Colon (tissue), 2 donors: Measurements from ENCODE around the gene BACE2.
"Not testable (repeated sequence)": the region's sequence is repeated elsewhere in the genome, so short reads cannot be mapped to it uniquely, and the experiment has no call there.

Source experiments
- FAIRE-seq: peaks from 2 replicates; lab custom pipeline; 2012; peaks lifted over from hg19 to GRCh38; lab: Jason Lieb, UNC
- donor health status: control.
- donor health status: control.

BACE2 gene

DNA sequence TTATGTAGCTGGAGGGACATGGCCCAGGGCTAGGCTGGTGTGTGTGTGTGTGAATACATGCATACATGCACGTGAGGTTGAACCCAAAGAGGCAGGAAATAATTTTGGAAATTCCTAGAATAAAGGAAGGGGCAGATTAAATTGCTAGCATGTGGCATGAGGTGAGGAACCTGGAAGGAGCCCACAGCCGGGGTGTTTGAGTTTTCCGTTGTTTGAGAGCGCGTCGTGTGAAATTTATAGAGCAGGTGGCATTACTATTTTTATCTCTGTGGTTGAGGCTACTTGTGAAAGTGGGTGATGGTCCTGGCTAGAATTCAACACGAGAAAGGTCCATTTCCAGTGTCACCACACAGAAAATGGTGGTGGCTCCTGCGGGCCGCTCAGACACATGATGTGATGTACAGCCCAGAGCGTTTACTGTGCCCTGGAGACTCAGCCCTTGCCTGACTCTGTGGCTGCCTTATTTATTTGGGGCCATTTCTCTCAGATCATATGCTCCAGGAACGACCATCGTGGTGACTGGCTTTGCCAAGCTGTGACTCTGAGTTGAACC lies 48.0 kb downstream of the BACE2 start:
- FAIRE-seq, result no peak

DNA sequence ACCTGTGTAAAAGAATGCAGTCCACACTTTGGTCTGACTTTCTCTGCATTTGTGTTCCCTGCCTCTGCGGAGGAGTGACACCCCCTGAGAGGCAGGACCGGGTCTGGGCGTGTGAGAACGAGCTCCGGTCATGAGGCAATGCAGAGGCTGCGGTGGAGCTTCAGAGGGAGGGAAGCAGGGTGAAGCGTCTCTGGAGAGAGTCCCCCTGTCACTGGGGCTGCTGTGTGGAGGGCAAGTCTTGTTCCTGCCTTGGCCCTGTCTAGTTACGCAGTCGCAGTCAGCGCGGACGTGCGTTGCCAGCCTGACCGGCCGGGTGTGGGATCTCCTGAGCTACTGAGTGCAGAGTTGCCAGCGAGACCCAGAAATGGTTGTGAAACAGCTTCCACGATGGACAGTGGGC lies 48.5 kb downstream of the BACE2 start:
- no peak for FAIRE-seq

DNA sequence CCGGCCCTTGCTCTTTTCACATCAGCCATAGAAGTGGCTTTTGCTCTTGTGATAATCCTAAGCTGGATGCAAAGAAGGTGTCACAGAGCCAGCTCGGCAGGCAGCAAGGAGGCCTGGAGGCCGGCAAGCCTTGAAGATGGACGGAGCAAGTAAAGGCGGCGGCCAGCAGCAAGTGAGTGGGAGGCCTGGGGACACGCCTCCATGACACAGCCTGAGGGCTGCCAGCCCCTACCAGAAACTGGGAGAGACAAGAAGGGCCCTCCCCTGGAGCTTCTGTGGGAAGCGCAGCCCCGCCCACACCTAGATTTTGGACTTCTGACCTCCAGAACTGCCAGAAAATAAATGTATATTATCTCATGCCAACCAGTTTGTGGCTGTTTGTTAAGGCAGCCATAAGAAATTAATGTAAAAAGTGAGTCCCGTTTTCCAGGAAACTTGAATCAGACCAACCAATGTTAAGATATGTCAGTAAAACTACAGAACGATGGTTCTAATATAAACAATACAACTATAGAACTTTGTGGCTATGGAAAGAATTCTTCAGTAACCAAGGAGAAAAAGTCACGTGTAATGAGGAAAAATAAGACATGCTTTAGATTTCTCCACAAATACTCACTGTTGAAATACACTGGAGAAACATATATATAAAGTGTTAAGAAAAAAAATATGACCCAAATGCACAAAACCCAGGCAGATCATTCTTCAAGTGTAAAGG lies 49.9 kb downstream of the BACE2 start:
- no peak for FAIRE-seq

DNA sequence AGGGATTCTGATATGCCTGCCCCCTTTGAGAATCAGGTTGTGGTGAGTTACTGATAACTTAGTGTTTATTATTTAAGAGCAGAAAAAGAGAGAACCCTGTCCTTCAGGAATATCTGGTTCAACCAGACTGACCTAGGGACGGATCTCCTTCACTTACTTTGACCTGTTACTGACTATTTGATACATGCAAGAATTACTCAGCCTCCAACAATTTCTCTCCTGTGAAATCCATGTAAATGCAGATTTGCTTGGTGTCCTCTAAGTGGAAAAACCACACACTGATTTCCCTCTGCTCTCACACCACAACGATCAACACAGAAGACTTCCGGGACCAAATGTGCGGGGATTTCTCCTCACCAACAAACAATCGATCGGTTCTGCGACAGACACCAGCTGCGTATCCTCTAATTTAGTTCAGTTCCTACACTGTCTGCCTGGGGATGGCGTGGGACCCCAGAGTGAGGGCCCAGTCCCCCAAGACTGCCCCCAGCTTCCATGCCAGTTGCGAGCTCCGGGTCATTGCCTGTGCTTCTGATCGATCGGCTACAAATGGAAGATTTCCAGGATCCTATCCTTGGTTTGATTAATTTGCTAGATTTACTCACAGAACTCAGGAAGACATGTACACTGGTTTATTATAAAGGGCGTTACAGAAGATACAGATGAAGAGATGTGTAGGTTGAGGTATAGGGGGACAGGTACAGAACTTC lies 51.7 kb downstream of the BACE2 start:
- no peak for FAIRE-seq

DNA sequence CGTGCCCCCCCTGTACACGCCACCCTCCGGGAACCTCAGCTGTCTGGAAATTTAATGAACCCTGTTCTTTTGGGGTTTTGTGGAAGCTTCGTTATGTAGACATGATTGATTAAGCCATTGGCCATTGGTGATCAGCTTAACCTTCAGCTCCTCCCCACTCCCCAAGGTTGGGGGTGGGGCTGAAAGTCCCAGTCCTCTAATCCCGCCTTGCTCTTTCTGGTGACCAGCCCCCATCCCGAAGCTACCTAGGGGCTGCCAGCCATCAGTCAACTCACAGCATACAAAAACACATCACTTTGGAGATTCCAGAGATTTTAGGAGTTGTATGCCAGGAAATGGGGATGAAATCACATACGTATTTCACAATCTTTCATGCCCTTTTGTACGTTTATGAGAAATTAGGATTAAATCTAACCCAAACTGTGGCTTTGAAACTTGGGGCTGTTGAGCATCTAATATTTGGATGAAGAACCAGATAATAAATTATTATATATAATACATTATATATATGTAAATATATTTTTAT lies 52.3 kb downstream of the BACE2 start:
- no peak for FAIRE-seq

DNA sequence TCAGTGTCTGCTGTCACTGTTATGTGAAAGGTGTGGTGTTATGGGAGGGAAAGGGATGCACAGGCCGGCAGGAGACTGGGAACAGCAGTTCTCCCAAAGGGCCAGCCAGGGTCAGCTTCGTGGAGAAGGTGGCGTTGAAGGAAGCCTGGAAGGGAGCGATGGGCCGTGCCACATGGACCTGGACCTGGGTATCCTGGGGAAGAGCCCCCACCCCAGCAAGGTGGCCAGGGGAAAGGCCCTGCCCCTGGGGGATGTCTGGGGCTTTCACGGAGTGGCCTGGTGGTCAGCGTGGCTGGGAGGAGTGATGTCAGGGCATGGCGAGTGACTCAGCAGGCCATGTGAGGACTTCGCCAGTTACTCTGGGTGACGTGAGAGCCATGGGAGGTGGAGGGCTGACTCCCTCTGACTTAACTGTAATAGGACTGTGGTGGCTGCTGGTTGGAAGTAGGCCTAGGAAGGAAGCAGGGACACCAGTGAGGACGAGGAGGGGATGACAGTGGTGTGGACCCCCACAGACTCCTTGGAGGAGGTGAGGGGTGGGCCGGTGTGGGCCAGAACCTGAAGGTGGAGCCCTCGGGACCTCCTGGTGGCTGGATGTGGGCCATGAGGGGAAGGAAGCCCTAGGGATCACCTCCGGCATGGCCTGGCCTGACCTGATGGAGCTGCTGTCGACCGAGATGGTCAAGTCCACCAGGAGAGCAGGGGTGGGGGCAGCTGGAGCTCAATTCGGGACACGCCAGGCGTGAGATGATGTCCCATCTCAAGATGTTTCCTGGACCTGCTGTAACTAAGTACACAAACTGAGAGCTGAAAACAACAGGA lies 54.5 kb downstream of the BACE2 start:
- no peak for FAIRE-seq

DNA sequence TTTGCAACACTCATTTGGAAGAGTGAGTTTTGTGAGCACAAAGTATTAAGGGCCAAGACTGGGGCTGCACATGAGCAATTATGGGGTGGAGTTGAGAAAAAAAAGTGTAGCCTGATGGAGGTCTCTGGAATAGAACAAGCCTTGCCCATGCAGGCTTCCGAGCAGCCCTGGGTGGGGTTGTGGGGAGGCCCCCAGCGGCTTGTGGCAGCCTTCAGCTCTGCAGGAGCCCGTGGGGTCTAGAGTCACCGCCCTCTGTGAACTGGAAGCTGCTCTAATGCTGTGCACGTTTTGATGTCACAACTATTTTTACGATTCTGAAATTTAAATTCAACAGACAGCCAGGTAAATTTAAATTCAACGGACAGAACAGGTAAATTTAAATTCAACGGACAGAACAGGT lies 58.9 kb downstream of the BACE2 start:
- no peak for FAIRE-seq

DNA sequence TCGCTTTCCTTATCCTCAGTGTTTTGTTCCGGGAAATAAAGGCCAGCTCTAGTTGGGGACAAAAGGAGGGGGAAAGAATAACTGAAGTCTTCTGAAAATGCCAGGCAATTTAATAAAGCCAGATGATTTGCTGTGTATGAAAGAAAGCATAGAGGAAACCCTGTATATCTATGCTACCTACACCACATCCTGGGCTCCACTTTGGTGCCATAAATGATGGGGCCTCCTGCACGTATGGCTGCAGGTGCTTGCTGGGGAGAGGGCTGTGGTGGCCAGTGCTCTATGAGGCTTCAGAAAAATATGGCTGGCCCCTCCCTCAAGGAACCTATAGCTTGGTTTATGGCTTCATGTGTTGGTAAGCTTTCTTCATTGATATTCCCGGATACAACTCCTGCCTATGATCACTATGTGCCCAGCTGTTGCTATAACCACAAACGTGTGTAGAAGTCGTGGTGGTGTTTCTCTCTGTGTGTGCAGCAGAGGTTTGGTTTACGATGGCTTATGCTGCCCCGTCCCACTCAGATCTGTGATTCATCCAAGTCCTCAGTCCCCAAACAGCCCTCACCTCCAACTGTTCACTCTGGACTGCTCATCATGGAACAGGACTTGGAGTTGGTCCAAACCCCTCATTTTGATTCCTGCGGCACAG lies 59.5 kb downstream of the BACE2 start:
- no peak for FAIRE-seq

DNA sequence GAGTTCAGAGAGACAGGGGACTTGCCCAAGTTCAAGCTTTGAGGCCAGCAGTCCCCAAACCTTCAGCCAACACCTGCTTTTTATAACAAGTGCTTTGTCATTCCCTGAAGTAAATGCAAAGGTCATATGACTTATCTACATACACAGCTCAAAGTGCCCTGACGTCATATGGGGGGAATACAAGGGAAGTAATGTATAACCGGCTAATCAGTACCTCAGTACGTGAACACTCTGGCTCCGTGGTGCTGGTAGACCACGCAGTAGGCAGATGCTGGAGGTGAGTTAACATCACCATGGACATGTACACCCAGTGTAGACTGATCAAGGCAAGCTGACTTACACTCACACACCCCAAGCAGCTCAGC lies 60.0 kb downstream of the BACE2 start:
- FAIRE-seq, result no peak

DNA sequence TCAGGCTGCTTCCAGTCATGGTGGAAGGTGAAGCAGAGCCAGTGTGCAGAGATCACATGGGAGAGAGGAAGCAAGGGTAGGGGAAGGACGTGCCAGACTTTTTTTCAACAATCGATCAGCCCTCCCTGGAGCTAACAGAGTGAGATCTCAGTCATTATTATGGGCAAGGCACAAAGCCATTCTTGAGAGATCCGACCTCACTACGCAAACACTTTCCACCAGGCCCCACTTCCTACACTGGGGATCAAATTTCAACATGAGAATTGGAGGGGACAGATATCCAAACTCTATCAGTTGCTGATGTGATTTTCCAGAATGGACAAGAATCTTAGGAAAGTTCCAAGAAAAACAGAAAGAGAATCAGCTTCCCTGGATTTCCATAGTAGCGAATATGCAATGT lies 60.5 kb downstream of the BACE2 start:
- FAIRE-seq, result no peak

DNA sequence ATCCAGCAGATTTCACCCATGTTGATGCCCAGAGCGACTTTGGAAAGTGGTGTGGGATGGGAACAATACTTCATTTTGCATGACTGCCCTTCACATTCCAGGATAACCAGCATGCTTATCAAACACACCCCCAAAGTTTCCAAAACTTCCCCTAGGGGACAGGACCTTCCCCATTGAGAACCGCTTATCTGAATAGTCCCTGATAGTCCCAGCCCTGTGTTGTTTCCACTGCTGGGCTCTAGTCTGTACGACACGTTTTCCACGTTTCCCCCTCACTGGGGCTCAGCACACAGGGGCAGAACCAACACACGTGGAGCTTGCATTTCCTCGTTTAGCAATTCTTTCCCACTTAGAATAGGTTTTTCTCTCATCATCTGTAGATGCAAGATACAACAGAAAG lies 61.0 kb downstream of the BACE2 start:
- FAIRE-seq, result no peak

DNA sequence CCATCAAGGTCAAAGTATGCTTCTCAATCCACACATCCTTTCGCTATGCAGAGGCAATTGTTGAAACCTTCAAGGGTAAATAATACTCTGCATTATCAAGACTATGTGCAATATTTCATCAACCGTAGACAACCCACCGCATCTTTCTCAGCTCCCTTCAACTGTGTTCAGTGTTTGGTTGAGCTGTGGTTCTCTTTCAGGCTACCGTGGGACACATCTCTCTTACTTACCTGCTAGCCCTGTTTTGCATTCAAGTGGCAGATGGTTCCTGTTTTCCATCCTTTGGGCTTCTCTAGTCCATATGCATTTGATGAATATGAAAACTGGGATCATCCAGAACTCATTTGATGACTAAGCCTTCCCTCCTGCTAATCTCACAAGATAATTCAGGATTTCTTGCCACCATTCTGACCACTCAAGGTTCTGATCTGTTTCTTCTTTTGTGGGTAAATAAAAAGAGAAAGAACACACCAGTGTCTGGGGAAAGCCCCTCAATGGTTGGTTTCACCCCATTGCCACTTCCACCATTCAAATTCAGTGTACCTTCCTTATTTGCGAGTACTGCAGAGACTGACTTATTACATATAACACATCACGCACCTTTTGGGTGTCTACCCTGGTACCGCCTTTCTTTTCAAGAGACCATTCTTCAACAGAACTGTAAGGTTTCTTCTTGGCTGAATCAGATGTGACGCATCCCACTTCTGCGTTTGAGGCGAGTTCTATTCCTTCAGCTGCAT lies 61.7 kb downstream of the BACE2 start:
- FAIRE-seq, result no peak

DNA sequence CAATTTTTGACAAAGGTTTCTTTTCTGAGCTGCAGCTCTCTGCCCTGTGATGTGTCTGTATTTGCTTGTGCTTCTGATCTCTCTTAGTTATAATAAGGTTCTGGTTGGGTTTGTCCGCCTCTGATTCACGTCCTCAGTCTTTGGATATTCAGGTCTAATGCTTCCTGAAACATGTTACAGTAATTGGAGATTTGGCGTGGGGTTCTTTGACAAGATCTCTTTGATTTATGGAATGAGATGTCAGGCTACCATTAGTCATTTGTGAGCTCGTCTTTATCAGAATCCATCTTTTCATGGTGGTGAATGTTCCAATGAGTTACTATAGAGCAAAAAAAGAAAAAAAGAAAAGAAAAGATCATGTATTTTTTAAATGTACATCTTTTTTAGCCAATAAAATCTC lies 62.5 kb downstream of the BACE2 start:
- no peak for FAIRE-seq

DNA sequence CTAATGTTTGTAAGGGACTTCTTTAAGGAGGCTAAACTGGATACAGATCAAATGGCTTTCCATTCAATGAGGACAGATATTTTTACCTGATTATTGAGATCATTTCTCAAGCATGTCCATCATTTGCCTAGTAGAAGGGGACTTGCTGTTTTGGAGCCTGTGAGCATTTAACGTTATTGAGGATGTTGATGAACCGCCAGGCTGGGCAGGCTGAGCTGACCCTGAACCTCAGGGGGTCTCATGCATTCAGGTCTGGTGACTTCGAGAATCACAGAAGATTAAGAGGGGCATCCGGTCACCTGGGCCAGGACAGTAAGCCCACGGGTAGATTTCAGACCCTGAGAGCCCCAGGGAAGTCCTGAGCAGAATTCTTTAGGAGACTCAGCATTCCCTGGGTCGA lies 63.1 kb downstream of the BACE2 start:
- no peak for FAIRE-seq

DNA sequence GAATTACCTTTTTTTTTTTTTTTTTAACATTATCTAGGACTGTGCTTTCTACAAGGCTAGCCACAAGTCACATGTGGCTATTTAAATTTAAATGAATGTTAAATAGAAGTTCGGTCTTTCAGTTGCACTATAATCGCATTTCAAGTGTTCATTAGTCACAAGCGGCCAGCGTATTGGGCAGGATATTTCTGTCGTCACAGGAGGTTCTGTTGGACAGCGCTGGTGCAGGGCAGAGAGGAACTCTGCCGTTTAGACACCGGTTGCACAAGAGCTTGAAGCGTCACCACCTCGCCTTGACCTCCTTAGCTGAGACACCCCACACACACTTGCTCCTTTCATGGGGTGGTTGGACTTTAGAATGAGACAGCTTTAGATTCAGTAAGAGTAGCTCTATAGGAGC lies 64.1 kb downstream of the BACE2 start:
- no peak for FAIRE-seq

DNA sequence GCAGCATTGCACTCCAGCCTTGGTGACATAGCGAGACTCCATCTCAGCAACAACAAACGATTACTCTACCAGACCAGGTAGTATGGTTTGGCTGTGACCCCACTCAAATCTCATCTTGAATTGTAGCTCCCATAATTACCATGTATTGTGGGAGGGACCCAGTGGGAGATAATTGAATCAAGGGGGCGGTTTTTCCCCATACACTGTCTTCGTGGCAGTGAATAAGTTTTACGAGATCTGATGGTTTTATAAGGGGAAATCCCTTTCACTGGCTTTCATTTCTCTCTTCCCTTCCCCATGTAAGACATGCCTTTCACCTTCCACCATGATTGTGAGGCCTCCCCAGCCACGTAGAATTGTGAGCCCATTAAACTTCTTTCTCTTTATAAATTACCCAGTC lies 66.0 kb downstream of the BACE2 start:
- FAIRE-seq, result no peak

DNA sequence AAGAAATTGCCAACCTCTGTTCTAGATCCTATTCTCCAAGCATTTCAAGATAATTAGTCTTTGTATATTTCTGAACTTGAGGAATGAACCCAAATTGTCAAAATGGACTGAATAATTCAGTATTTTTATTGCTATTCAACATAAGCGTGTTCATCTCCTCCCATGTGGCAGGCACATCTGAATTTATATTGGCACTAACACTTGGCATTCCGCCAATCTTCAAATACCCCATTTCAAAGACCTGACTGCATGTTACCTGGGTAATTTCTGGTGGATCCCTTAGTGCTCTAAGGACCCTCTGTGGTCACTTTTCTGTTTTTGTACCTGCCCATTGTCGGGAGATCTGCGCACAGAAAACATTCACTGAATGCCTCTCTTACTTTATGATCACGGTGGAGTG lies 66.6 kb downstream of the BACE2 start:
- no peak for FAIRE-seq

DNA sequence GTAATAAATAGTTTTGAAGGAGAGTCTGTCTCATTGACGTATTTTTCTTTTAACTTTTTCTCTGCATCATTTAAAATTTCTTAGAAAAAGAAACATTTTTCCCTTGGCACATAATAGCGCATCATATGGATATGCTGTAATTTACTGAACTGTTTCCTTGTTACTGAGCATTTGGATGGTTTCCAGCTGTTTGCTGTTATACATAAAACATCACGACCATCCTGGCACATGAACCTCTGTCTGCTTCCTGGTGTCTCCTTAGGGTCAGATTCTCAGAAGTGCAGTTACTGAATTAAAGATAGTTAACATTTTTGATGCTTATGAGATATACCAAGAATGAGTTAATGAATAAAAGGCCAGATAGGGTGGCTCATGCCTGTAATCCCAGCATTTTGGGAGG lies 67.2 kb downstream of the BACE2 start:
- no peak for FAIRE-seq

DNA sequence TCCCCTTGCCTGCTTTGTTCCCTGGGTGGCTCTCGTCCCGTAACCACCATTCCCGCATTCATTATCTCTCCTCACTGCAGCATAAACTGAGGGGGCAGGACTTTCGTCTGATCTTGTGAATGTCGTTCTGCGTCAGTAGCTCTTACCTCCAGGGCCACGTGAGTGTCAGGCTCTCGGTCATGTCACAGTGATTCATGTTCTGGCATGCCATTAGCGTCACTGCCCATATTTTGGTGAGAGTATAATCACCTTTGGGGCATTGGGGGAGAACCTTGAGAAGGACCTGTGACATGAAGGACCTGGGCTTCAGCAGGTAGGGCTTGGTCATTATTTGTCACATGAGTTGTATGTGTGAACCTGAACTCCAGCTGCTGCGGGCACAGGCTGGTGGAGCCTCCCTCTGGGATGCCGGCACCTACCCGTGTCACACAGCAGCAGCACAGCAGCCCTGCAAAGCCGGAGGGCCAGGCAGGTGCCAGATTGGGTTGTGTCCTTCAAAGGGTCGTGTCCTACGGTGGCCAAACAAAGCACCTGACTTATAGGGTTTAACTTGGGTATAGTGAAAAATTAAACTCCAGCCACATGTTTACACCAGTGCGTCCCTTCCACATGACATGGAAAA lies 68.5 kb downstream of the BACE2 start:
- no peak for FAIRE-seq

DNA sequence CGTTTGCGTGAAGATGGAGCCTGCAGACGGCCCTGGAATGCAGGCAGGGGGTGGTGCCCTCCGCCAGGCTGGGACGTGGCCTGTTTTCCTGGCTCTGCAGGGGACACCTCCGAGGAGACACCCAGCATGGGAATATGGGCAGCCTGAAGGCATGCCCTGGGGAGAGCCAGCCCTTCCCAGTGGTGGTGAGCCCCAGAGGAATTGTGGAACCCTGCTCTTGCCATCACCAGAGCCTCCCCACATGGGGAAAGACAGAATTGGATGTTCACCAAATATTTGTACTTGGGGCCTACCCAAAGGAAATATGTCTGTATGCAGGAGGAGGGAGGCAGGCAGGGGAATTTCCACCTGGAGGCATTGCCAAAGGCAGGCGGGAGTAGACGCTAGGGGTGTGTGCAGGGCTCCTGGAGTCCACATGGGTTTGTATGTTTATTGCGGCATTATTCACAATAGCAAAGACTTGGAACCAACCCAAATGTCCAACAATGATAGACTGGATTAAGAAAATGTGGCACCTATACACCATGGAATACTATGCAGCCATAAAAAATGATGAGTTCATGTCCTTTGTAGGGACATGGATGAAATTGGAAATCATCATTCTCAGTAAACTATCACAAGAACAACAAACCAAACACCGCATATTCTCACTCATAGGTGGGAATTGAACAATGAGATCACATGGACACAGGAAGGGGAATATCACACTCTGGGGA lies 70.3 kb downstream of the BACE2 start:
- FAIRE-seq, result not testable (repeated sequence)
